ENCODE data around the gene MYH1.

DNA sequence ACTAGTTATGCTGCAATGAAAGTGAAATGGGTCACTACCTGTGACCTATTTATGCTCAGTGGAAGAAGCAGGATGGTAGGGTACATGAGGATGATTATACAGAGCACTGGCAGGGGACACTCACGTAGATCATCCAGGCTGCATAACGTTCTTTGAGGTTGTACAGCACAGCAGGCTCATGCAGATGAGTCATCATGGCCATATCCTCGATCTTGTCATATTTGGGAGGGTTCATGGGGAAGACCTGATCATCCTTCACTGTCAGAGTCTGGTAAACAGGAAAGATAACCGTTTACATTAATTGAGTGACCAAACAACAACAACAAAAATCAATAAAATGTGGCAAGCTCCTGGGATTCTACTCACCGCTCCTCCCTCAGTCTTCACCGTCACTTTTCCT lies 29.0 kb upstream of the MYH1 start:
- TF ChIP-seq CTCF (IDR thresholded peaks at IDR 0.05; ENCODE audit: insufficient read depth, low read length, poor library complexity, severe bottlenecking) (no peak), EZH2phosphoT487 (conservative IDR thresholded peaks at IDR 0.05; ENCODE audit: low read length) (no peak)
